ENCODE results near the gene TSFM.
A peak's percentile ranks its signal among the peaks of the same experiment; 100 is the strongest.

GRCh38 chr12:57775563-57776246, 6.9 kb upstream of the TSFM start:
- no peak for TF ChIP-seq XRCC4 (IDR thresholded peaks at IDR 0.05; ENCODE audit: extremely low read depth, insufficient read depth, insufficient read length)
- TF ChIP-seq, protein P1, sequence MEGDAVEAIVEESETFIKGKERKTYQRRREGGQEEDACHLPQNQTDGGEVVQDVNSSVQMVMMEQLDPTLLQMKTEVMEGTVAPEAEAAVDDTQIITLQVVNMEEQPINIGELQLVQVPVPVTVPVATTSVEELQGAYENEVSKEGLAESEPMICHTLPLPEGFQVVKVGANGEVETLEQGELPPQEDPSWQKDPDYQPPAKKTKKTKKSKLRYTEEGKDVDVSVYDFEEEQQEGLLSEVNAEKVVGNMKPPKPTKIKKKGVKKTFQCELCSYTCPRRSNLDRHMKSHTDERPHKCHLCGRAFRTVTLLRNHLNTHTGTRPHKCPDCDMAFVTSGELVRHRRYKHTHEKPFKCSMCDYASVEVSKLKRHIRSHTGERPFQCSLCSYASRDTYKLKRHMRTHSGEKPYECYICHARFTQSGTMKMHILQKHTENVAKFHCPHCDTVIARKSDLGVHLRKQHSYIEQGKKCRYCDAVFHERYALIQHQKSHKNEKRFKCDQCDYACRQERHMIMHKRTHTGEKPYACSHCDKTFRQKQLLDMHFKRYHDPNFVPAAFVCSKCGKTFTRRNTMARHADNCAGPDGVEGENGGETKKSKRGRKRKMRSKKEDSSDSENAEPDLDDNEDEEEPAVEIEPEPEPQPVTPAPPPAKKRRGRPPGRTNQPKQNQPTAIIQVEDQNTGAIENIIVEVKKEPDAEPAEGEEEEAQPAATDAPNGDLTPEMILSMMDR (IDR thresholded peaks at IDR 0.05 in 2 of 3, conservative IDR thresholded peaks at IDR 0.05 in 1 of 3; ENCODE audit: insufficient read depth in 2 of 3, low read depth in 1 of 3, low read length in 3 of 3) = peak; percentile 19 to 41 (median 37); a peak in 3 of 6 replicates
- no peak for TF ChIP-seq REST (IDR thresholded peaks at IDR 0.05; ENCODE audit: borderline replicate concordance)
- no peak for TF ChIP-seq REST (CRISPR knock-in tag; IDR thresholded peaks at IDR 0.05; ENCODE audit: low read depth)
- TF ChIP-seq, protein P2, sequence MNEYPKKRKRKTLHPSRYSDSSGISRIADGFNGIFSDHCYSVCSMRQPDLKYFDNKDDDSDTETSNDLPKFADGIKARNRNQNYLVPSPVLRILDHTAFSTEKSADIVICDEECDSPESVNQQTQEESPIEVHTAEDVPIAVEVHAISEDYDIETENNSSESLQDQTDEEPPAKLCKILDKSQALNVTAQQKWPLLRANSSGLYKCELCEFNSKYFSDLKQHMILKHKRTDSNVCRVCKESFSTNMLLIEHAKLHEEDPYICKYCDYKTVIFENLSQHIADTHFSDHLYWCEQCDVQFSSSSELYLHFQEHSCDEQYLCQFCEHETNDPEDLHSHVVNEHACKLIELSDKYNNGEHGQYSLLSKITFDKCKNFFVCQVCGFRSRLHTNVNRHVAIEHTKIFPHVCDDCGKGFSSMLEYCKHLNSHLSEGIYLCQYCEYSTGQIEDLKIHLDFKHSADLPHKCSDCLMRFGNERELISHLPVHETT (CRISPR knock-in tag; conservative IDR thresholded peaks at IDR 0.05 in 1 of 2, IDR thresholded peaks at IDR 0.05 in 1 of 2) = no peak
- TF ChIP-seq POLR2A (conservative IDR thresholded peaks at IDR 0.05) = no peak
- TF ChIP-seq NBN (IDR thresholded peaks at IDR 0.05; ENCODE audit: low read depth) = no peak
- TF ChIP-seq NFE2L1 (tag; IDR thresholded peaks at IDR 0.05; ENCODE audit: borderline replicate concordance, low read depth) = no peak
- TF ChIP-seq, protein P3, sequence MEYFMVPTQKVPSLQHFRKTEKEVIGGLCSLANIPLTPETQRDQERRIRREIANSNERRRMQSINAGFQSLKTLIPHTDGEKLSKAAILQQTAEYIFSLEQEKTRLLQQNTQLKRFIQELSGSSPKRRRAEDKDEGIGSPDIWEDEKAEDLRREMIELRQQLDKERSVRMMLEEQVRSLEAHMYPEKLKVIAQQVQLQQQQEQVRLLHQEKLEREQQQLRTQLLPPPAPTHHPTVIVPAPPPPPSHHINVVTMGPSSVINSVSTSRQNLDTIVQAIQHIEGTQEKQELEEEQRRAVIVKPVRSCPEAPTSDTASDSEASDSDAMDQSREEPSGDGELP (CRISPR knock-in tag; IDR thresholded peaks at IDR 0.05; ENCODE audit: borderline replicate concordance) = no peak
- TF ChIP-seq TCF7 (IDR thresholded peaks at IDR 0.05; ENCODE audit: borderline replicate concordance) = no peak
- TF ChIP-seq PCBP1 (IDR thresholded peaks at IDR 0.05; ENCODE audit: low read depth, low read length, poor library complexity, severe bottlenecking) = no peak
- no peak for TF ChIP-seq ZNF561 (CRISPR knock-in tag; conservative IDR thresholded peaks at IDR 0.05)
- no peak for TF ChIP-seq CBX8 (IDR thresholded peaks at IDR 0.05; ENCODE audit: borderline replicate concordance, extremely low read depth, low read depth, low read length, poor library complexity, severe bottlenecking)
- TF ChIP-seq ZNF121 (CRISPR knock-in tag; conservative IDR thresholded peaks at IDR 0.05) = no peak
- no peak for TF ChIP-seq ZNF778 (CRISPR knock-in tag; IDR thresholded peaks at IDR 0.05)

Data from K562 (cell line).